ENCODE measurements around the gene FER.

FER gene

DNA sequence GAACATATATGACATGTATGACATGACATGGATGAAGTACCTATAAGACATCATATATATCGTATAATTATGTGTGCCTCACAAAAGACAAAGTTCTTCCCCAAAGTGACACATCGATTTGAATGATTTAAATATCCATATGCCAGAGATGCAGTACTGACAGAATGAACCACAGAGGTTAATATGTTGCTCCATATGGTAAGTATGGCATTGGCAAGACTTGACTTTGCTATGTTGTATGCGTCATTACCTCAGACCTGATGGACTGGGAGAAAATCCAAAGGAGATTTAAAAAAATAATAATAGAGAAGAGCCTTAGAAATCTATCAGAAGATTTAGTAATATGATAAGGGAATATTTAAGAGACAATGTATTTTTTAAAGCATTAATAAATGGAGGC is 398.9 kb downstream of the FER start:
- TF ChIP-seq, protein P1, sequence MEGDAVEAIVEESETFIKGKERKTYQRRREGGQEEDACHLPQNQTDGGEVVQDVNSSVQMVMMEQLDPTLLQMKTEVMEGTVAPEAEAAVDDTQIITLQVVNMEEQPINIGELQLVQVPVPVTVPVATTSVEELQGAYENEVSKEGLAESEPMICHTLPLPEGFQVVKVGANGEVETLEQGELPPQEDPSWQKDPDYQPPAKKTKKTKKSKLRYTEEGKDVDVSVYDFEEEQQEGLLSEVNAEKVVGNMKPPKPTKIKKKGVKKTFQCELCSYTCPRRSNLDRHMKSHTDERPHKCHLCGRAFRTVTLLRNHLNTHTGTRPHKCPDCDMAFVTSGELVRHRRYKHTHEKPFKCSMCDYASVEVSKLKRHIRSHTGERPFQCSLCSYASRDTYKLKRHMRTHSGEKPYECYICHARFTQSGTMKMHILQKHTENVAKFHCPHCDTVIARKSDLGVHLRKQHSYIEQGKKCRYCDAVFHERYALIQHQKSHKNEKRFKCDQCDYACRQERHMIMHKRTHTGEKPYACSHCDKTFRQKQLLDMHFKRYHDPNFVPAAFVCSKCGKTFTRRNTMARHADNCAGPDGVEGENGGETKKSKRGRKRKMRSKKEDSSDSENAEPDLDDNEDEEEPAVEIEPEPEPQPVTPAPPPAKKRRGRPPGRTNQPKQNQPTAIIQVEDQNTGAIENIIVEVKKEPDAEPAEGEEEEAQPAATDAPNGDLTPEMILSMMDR (IDR thresholded peaks at IDR 0.05; ENCODE audit: low read depth, low read length), result no peak
- Histone ChIP-seq H3K27me3 (ENCODE audit: insufficient read depth, low read depth, severe bottlenecking) (no peaks in the 10 kb centered on the region), H3K9me3 (ENCODE audit: severe bottlenecking) (no peaks in the 10 kb centered on the region), H3K27ac (no peak overlapping the region), H3K36me3 (no peaks in the 10 kb centered on the region), H3K4me3 (ENCODE audit: low read depth, low read length) (no peak overlapping the region)
- DNase-seq, result no peak

DNA sequence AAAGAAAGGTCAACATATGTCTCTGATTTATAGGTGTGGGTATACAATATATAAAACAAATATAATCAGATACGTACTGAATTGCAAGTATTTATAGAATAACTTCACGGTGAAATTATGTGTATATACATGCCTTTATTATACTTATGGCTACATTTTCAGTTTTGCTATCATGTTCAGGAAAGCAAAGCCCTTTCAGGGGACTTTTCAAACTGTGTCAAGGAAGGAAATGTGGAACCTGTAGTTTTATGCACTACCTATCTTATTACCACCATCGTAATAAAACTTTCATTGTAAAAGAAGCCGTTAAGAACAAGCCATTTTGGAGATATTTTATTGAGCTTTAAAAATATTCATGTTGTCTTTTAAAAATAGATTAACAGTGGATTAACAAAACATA is 404.9 kb downstream of the FER start:
- H3K27me3 ChIP-seq (ENCODE audit: insufficient read depth, low read depth, severe bottlenecking), result no peaks in the 10 kb centered on the region
- TF ChIP-seq, protein P1 (IDR thresholded peaks at IDR 0.05; ENCODE audit: low read depth, low read length), result no peak
- H3K4me3 ChIP-seq (ENCODE audit: low read depth, low read length), result no peak overlapping the region
- H3K9me3 ChIP-seq (ENCODE audit: severe bottlenecking), result no peaks in the 10 kb centered on the region
- no peak for DNase-seq
- H3K27ac ChIP-seq, result no peak overlapping the region
- no peaks in the 10 kb centered on the region for H3K36me3 ChIP-seq

DNA sequence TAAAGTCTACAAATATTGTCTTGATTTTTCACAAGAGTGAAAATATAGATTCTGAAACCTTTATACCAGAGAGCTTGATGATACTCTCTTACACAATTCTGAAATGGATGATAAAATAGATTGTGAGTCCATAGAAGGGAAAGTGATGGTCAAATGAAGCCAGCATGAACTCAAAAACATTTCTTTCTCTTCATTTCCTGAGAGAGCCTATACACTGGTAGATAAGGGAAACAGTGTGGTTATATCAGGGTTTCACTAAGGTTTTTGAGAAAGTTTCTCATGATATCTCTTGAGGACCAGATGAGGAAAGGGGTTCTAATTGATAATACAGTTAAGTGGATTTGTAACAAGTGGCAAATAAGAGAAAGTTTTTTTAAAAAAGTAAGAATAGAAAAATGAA is 407.9 kb downstream of the FER start:
- TF ChIP-seq, protein P1 (IDR thresholded peaks at IDR 0.05; ENCODE audit: low read depth, low read length), result no peak
- H3K36me3 ChIP-seq, result no peaks in the 10 kb centered on the region
- no peaks in the 10 kb centered on the region for H3K27me3 ChIP-seq (ENCODE audit: insufficient read depth, low read depth, severe bottlenecking)
- no peak for DNase-seq
- no peak overlapping the region for H3K27ac ChIP-seq
- no peaks in the 10 kb centered on the region for H3K9me3 ChIP-seq (ENCODE audit: severe bottlenecking)
- no peak overlapping the region for H3K4me3 ChIP-seq (ENCODE audit: low read depth, low read length)

DNA sequence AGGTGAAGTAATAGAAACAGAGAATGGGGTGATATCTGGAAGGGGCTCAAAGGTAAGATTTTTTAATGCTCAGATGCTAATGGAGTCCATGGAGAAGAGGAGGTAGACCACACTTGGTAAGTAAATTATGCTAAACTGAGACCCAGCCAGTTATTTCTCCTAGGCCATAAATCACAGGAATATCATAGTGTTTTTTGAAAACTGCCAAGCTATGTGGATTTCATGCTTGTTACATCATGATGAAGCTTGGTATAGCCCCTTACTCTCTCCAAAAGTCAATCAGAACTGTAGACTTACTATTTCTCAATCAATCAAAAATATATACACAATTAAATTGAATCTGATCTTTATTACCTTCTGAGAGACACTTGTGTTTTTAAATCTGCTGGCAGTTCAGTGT is 409.2 kb downstream of the FER start:
- TF ChIP-seq, protein P1 (IDR thresholded peaks at IDR 0.05; ENCODE audit: low read depth, low read length), result no peak
- Histone ChIP-seq H3K27me3 (ENCODE audit: insufficient read depth, low read depth, severe bottlenecking) (no peaks in the 10 kb centered on the region), H3K36me3 (no peaks in the 10 kb centered on the region), H3K4me3 (ENCODE audit: low read depth, low read length) (no peak overlapping the region), H3K27ac (no peak overlapping the region), H3K9me3 (ENCODE audit: severe bottlenecking) (no peaks in the 10 kb centered on the region)
- no peak for DNase-seq

GRCh38 chr5:109160468-109160867 is 412.8 kb downstream of the FER start:
- TF ChIP-seq, protein P1 (IDR thresholded peaks at IDR 0.05; ENCODE audit: low read depth, low read length), result no peak

DNA sequence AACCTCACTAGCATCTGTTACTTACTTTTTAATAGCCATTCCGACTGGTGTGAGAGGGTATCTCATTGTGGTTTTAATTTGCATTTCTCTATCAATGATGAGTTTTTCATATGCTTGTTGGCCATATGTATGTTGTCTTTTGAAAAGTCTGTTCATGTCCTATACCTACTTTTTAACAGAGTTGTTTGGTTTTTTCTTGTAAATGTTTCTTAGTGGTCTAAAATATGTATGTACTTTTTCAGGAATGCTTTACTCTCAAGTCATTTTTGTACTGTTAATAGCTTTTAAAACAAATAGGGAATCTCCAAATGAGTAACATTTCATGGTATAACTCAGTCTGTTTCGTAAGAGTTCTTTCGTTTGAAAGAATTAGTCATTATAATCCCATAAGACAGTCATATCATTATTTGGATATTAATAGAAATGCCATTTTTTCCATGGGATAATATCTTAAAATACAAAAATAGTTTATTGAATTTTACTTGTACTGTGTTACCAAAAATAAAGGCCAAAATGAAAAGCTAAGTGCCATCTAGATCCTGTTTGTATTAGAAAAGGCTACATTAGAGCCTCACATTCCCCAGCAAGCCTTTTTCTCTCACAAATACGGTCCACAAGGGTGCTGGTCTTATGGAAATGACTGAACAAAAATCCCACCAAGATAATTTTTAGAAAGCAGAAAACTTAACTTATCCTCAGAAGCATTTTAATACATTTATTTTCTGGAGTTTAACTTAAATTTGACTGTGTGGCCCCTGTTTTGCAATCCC is 414.4 kb downstream of the FER start:
- Histone ChIP-seq H3K36me3 (no peaks in the 10 kb centered on the region), H3K27ac (no peak overlapping the region), H3K4me3 (ENCODE audit: low read depth, low read length) (no peak overlapping the region), H3K9me3 (ENCODE audit: severe bottlenecking) (no peaks in the 10 kb centered on the region), H3K27me3 (ENCODE audit: insufficient read depth, low read depth, severe bottlenecking) (no peaks in the 10 kb centered on the region)
- TF ChIP-seq, protein P1 (IDR thresholded peaks at IDR 0.05; ENCODE audit: low read depth, low read length), result no peak
- DNase-seq, result no peak

More at GRCh38 chr5:109160468-109160867, 412.8 kb downstream of the FER start:
- no peak for DNase-seq
- Histone ChIP-seq H3K27ac (no peak overlapping the region), H3K36me3 (no peaks in the 10 kb centered on the region), H3K9me3 (ENCODE audit: severe bottlenecking) (no peaks in the 10 kb centered on the region), H3K27me3 (ENCODE audit: insufficient read depth, low read depth, severe bottlenecking) (no peaks in the 10 kb centered on the region), H3K4me3 (ENCODE audit: low read depth, low read length) (no peak overlapping the region)
